ENCODE measurements around the gene EPHA8. TPM values are rescaled to one million over a fixed set of nuclear protein-coding genes. Genes with fewer than 3 reads are reported as not detected.
A peak's percentile ranks its signal among the peaks of the same experiment; 100 is the strongest.

The EPHA8 gene
- total and polyA plus RNA-seq, 2 of the 4 experiments (the other 2 are of a cell fraction) = not detected

GRCh38 chr1:22584001-22584562 lies 20.8 kb downstream of the EPHA8 start:
- no TSS peak for BruUV-seq (replicated peaks)
- no peak overlapping the region for H2AK9ac ChIP-seq (replicated peaks; ENCODE audit: low read depth, low read length, poor library complexity)
- H2AFZ ChIP-seq (replicated peaks; ENCODE audit: low read length, poor library complexity) = no peak overlapping the region
- H3K4me1 ChIP-seq (ENCODE audit: control insufficient read depth, insufficient read depth, low read length) = no peaks in the 10 kb centered on the region
- no peak overlapping the region for H3K18ac ChIP-seq (ENCODE audit: low read depth, low read length)
- no peak overlapping the region for H4K8ac ChIP-seq (ENCODE audit: low read depth in 2 of 2, low read length in 2 of 2)
- H3K9me1 ChIP-seq (ENCODE audit: insufficient read depth, low read length) = no peaks in the 10 kb centered on the region
- H2BK5ac ChIP-seq (ENCODE audit: low read depth, low read length, poor library complexity, severe bottlenecking) = no peak overlapping the region
- no peak overlapping the region for H2BK20ac ChIP-seq (ENCODE audit: low read depth, low read length)
- no peak for DNase-seq
- H3K56ac ChIP-seq (ENCODE audit: extremely low read depth, insufficient read depth, low read length) = no peak overlapping the region
- intact Hi-C loops (cut with micrococcal nuclease) (no loop called here), dilution Hi-C loops (cut with HindIII; ENCODE audit: low sequenced_read_pairs, unreplicated experiment) (no loop called here), in situ Hi-C loops (cut with MboI; ENCODE audit: low sequenced_read_pairs) (no loop called here)
- H3K79me1 ChIP-seq (ENCODE audit: low read depth in 1 of 2, low read length in 2 of 2) = no peaks in the 10 kb centered on the region
- ChIA-PET CTCF (no interaction called here), POLR2A (ENCODE audit: unreplicated experiment) (no interaction called here)
- no peak overlapping the region for H4K5ac ChIP-seq (ENCODE audit: low read depth, low read length)
- ATAC-seq (ENCODE audit: low read depth) = no peak
- no peak overlapping the region for H3K4ac ChIP-seq (ENCODE audit: low read depth, low read length)
- no peak overlapping the region for H3K27ac ChIP-seq (ENCODE audit: insufficient read depth, low read length)
- no peak overlapping the region for H3K4me3 ChIP-seq (ENCODE audit: insufficient read depth, low read depth, low read length)
- no peaks in the 10 kb centered on the region for H3K9me3 ChIP-seq (ENCODE audit: control insufficient read depth, insufficient read depth, low read length)
- no peak overlapping the region for H3K23ac ChIP-seq (ENCODE audit: low read depth, low read length)
- no peaks in the 10 kb centered on the region for H3K36me3 ChIP-seq (ENCODE audit: control insufficient read depth, insufficient read depth, low read length)
- no peak overlapping the region for H3K14ac ChIP-seq (replicated peaks; ENCODE audit: low read depth, low read length)
- H2BK15ac ChIP-seq (ENCODE audit: low read depth, low read length) = no peak overlapping the region
- H3K9ac ChIP-seq (ENCODE audit: low read depth, low read length) = no peak overlapping the region
- peaks cover 69% of the 10 kb centered on the region for H3K27me3 ChIP-seq (ENCODE audit: control insufficient read depth, insufficient read depth, low read length)
- no peak overlapping the region for H3K4me2 ChIP-seq (ENCODE audit: low read depth, low read length)
- H4K91ac ChIP-seq (ENCODE audit: insufficient read depth, low read depth, low read length) = no peak overlapping the region
- TF ChIP-seq CEBPB (IDR thresholded peaks at IDR 0.05; ENCODE audit: low read depth, low read length) (peak; percentile 35), BHLHE40 (IDR thresholded peaks at IDR 0.05; ENCODE audit: low read depth, low read length) (no peak)
- H2AK5ac ChIP-seq (ENCODE audit: low read depth, low read length) = no peak overlapping the region
- H2BK120ac ChIP-seq (ENCODE audit: low read depth, low read length) = no peak overlapping the region
- WGBS, 2 experiments (ENCODE audit: extremely low coverage in 2 of 2, insufficient read length in 1 of 2) = 100% methylated on average over 1 of the region's 10 CpGs; no CpG with 5 or more reads in 1 of the 2 experiments
- H4K20me1 ChIP-seq (ENCODE audit: insufficient read depth, low read length) = no peaks in the 10 kb centered on the region
